HCT116 (cell line): Measurements from ENCODE around the gene BCKDHB. TPM values are rescaled to one million over a fixed set of nuclear protein-coding genes. Genes with fewer than 3 reads are reported as not detected.

Experiments used
- ATAC-seq: fragments of 200-7000 bp; cut with Tn5 transposase; 2 replicates; pipeline ENCODE4 v1.9.1; 2020; ENCODE audit warnings: mild to moderate bottlenecking, moderate library complexity
- BruUV-seq: library from RNA; stranded (reverse); fragments of 400-500 nt; replicated peaks from 2 replicates; lab custom pipeline; 2021; lab: Mats Ljungman, UMichigan
- CTCF ChIA-PET: fragments of 300-600 bp; sonication (Branson Sonifier 250); formaldehyde crosslinking; loops from one replicate; lab custom pipeline; 2021; ENCODE audit warnings: antibody characterized with exemption; lab: Charles Lee
- POLR2A ChIA-PET: fragments of 300-600, 350-600 bp; sonication (Branson Sonifier 250); formaldehyde crosslinking; loops from one replicate; lab custom pipeline; 2021; ENCODE audit warnings: antibody characterized with exemption; lab: Charles Lee
- RAD21 ChIA-PET, 2 experiments: fragments of 300-600 bp; sonication (Branson Sonifier 250); formaldehyde crosslinking; loops; one replicate each; lab custom pipeline; 2023; ENCODE audit warnings: low total read pairs in 2 of 2; ENCODE audit not compliant: uncharacterized antibody in 2 of 2, unreplicated experiment in 2 of 2, low non-redundant PET in 1 of 2; lab: Charles Lee
- DNase-seq: peaks from one replicate; pipeline ENCODE4 v3.0.0-alpha.2; 2010; ENCODE audit warnings: low read depth, low spot score
- H2AFZ ChIP-seq: fragments of 200-600 bp; shearing (Covaris generic), sonication (generic); 2 replicates; pipeline ENCODE4 v1.6.1; 2017; ENCODE audit warnings: low read depth, mixed run types, mixed read lengths, antibody characterized with exemption, low read length; ENCODE audit not compliant: poor library complexity, severe bottlenecking
- H3K27ac ChIP-seq: 2 replicates; pipeline ENCODE4 v1.5.1; 2012; ENCODE audit warnings: low read depth, low read length
- H3K27me3 ChIP-seq: fragments of 200-600 bp; sonication (generic); 2 replicates; pipeline ENCODE4 v1.6.1; 2016; ENCODE audit warnings: mixed run types, low read length, mixed read lengths; ENCODE audit not compliant: insufficient read depth
- H3K36me3 ChIP-seq, 2 experiments: fragments of 200-500 bp in 1 of 2; fragments of 200-600 bp in 1 of 2; sonication (Bioruptor generic) in 1 of 2; sonication (generic) in 1 of 2; 2 replicates each; pipeline versions ENCODE4 v1.5.1 to v1.6.1; 2014 to 2016; ENCODE audit warnings: low read length in 2 of 2, inconsistent platforms in 1 of 2, mixed read lengths in 1 of 2, mixed run types in 1 of 2; ENCODE audit not compliant: insufficient read depth in 2 of 2, control insufficient read depth in 1 of 2
- H3K4me1 ChIP-seq, 2 experiments: fragments of 200-600 bp in 1 of 2; sonication (generic) in 1 of 2; 2 replicates each; pipeline versions ENCODE4 v1.5.1 to v1.6.1; 2012 to 2017; ENCODE audit warnings: low read length in 2 of 2, inconsistent platforms in 1 of 2, mild to moderate bottlenecking in 1 of 2, mixed read lengths in 1 of 2, mixed run types in 1 of 2, moderate library complexity in 1 of 2; ENCODE audit not compliant: insufficient read depth in 2 of 2, control insufficient read depth in 1 of 2
- H3K4me2 ChIP-seq: fragments of 200-600 bp; sonication (generic); 2 replicates; pipeline ENCODE4 v1.6.1; 2017; ENCODE audit warnings: mixed run types, low read length, mixed read lengths
- H3K4me3 ChIP-seq, 2 experiments: fragments of 200-600 bp in 1 of 2; sonication (generic) in 1 of 2; replicated peaks in 1 of 2; 2 replicates each; pipeline ENCODE4 v1.5.1; 2011 to 2016; ENCODE audit warnings: low read length in 2 of 2, control low read depth in 1 of 2, low read depth in 1 of 2, mild to moderate bottlenecking in 1 of 2, mixed read lengths in 1 of 2, mixed run types in 1 of 2
- H3K79me2 ChIP-seq: fragments of 200-600 bp; sonication (generic); 2 replicates; pipeline ENCODE4 v1.6.1; 2017; ENCODE audit warnings: mild to moderate bottlenecking, mixed run types, low read length, moderate library complexity, mixed read lengths; ENCODE audit not compliant: insufficient read depth
- H3K9ac ChIP-seq: fragments of 200-600 bp; sonication (generic); 2 replicates; pipeline ENCODE4 v1.6.1; 2016; ENCODE audit warnings: low read length, mixed read lengths
- H3K9me2 ChIP-seq: fragments of 200-600 bp; sonication (generic), shearing (Covaris generic); 2 replicates; pipeline ENCODE4 v1.6.1; 2017; ENCODE audit warnings: mixed run types, mild to moderate bottlenecking, moderate library complexity; ENCODE audit not compliant: insufficient read depth
- H3K9me3 ChIP-seq, 2 experiments: fragments of 200-500 bp in 1 of 2; fragments of 200-600 bp in 1 of 2; sonication (Bioruptor generic) in 1 of 2; sonication (generic) in 1 of 2; 2 replicates each; pipeline ENCODE4 v1.6.1; 2014 to 2017; ENCODE audit warnings: low read length in 2 of 2, mixed read lengths in 2 of 2, inconsistent platforms in 1 of 2, low read depth in 1 of 2, mild to moderate bottlenecking in 1 of 2, mixed run types in 1 of 2, moderate library complexity in 1 of 2; ENCODE audit not compliant: control insufficient read depth in 1 of 2, insufficient read depth in 1 of 2
- H4K20me1 ChIP-seq: fragments of 200-600 bp; sonication (generic), shearing (Covaris generic); 2 replicates; pipeline ENCODE4 v1.6.1; 2017; ENCODE audit warnings: mixed run types, mild to moderate bottlenecking, moderate library complexity; ENCODE audit not compliant: insufficient read depth
- ATF3 ChIP-seq: IDR thresholded peaks from 2 replicates; pipeline ENCODE4 v1.6.1; 2012
- CBX3 ChIP-seq: IDR thresholded peaks from 2 replicates; pipeline ENCODE4 v1.6.1; 2012; ENCODE audit warnings: low read depth
- ELF1 ChIP-seq: IDR thresholded peaks from 2 replicates; pipeline ENCODE4 v1.6.1; 2012; ENCODE audit warnings: low read depth, borderline replicate concordance
- EZH2 ChIP-seq: fragments of 200-600 bp; sonication (generic); IDR thresholded peaks from 2 replicates; pipeline ENCODE4 v1.6.1; 2017; ENCODE audit warnings: antibody characterized with exemption, mixed run types
- MAX ChIP-seq: IDR thresholded peaks from 2 replicates; pipeline ENCODE4 v1.6.1; 2012
- POLR2A ChIP-seq: IDR thresholded peaks from 2 replicates; pipeline ENCODE4 v1.7.0; 2011; ENCODE audit warnings: borderline replicate concordance; ENCODE audit not compliant: insufficient read depth, insufficient read length; ENCODE audit errors: extremely low read depth
- RAD21 ChIP-seq: IDR thresholded peaks from 2 replicates; pipeline ENCODE4 v1.6.1; 2012; ENCODE audit warnings: low read depth, mild to moderate bottlenecking
- REST ChIP-seq: IDR thresholded peaks from 2 replicates; pipeline ENCODE4 v1.6.1; 2012; ENCODE audit warnings: low read depth
- SIN3A ChIP-seq: IDR thresholded peaks from 2 replicates; pipeline ENCODE4 v1.6.1; 2012; ENCODE audit warnings: low read depth
- SP1 ChIP-seq: IDR thresholded peaks from 2 replicates; pipeline ENCODE4 v1.6.1; 2012; ENCODE audit warnings: low read depth
- SRF ChIP-seq: IDR thresholded peaks from 2 replicates; pipeline ENCODE4 v1.6.1; 2012; ENCODE audit warnings: low read depth
- TCF7L2 ChIP-seq: IDR thresholded peaks from 2 replicates; pipeline ENCODE4 v1.7.0; 2011; ENCODE audit warnings: borderline replicate concordance, inconsistent platforms; ENCODE audit not compliant: insufficient read depth, insufficient read length; ENCODE audit errors: extremely low read depth
- YY1 ChIP-seq: IDR thresholded peaks from 2 replicates; pipeline ENCODE4 v1.6.1; 2011; ENCODE audit warnings: low read length, low read depth, moderate library complexity, mild to moderate bottlenecking; ENCODE audit not compliant: insufficient replicate concordance; ENCODE audit errors: extremely low read depth
- ZFX ChIP-seq: fragments of 450-650 bp; IDR thresholded peaks from 2 replicates; pipeline ENCODE4 v1.6.1; 2017
- ZNF274 ChIP-seq: fragments of 200-500 bp; sonication (Bioruptor generic); IDR thresholded peaks from 2 replicates; pipeline ENCODE4 v1.6.1; 2014; ENCODE audit warnings: mild to moderate bottlenecking, low read depth, low read length, inconsistent platforms
- intact Hi-C: fragments of 100-400 bp; cut with micrococcal nuclease; formaldehyde crosslinking; loops from 2 replicates; pipeline ENCODE4 v1.10.0; 2022
- total RNA-seq: library from RNA; stranded (reverse); gene quantifications from one replicate; pipeline ENCODE4 v1.2.1, GENCODE V29; 2021; ENCODE audit not compliant: unreplicated experiment

Gene BCKDHB
- total RNA-seq, 1 experiment from 2014 or later = 11.2 TPM

- no peak for DNase-seq
- intact Hi-C loops = no loop called here
- no peak overlapping the region for H3K27ac ChIP-seq
- no peak for TF ChIP-seq ZNF274
- no peak for TF ChIP-seq MAX
- no peak for TF ChIP-seq ELF1
- TF ChIP-seq YY1 = no peak
- no peak for TF ChIP-seq POLR2A
- no peak for TF ChIP-seq SRF
- TF ChIP-seq REST = no peak
- no peak for TF ChIP-seq RAD21
- TF ChIP-seq CBX3 = no peak
- no peak for TF ChIP-seq TCF7L2
- no peak for TF ChIP-seq ZFX
- TF ChIP-seq ATF3 = no peak
- no peak for TF ChIP-seq SIN3A
- no peak for TF ChIP-seq EZH2
- TF ChIP-seq SP1 = no peak
- TF ChIP-seq, all 23 proteins: peak for 0
- Histone ChIP-seq H4K20me1 (no peaks in the 10 kb centered on the region), H3K9me3 (no peaks in the 10 kb centered on the region; a peak in 1 of 4 replicates), H3K4me1 (no peaks in the 10 kb centered on the region), H3K4me3 (no peak overlapping the region), H3K4me2 (no peak overlapping the region), H3K9ac (no peak overlapping the region), H3K9me2 (no peaks in the 10 kb centered on the region), H3K27me3 (no peaks in the 10 kb centered on the region), H3K79me2 (no peaks in the 10 kb centered on the region), H3K36me3 (no peaks in the 10 kb centered on the region), H2AFZ (no peak overlapping the region)
- POLR2A ChIA-PET = no interaction called here
- RAD21 ChIA-PET = no interaction called here
- CTCF ChIA-PET = no interaction called here
- no peak for ATAC-seq
- BruUV-seq = no TSS peak
Observed at GRCh38 chr6:80287607-80288006, 181.1 kb downstream of the BCKDHB start.
